Activated CD8-positive, alpha-beta memory T cell treated with anti-CD3 and anti-CD28 coated beads for 4 hours (primary cell): ENCODE data around the gene MAST4.

Experiments used
- DNase-seq, 2 donors: peaks; one replicate each; pipeline ENCODE4 v3.0.0-alpha.2; 2020; ENCODE audit warnings: low read depth in 2 of 2

MAST4 gene

GRCh38 chr5:66697796-66698564, 101.8 kb downstream of the MAST4 start:
- DNase-seq: no peak

GRCh38 chr5:66701244-66701643, 105.1 kb downstream of the MAST4 start:
- no peak for DNase-seq

DNA sequence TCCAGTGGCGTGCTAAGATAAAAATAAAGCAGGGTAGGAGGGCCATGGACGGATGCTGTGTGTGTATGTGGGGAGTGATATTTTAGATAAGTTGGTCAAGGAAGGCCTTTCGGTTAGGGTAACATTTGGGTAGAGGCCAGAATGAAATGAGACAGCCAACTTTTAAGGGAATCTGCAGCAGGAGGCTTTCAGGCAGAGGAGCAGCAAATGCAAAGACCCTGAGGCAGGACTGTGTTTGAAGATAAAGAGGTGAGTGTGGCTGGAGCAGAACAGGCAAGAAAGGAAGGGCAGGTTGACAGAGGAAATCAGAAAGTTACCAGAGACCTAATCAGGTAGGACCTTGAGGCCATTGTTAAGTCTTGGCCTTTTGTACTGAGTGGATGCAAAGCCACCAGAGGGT, 106.2 kb downstream of the MAST4 start:
- no peak for DNase-seq

DNA sequence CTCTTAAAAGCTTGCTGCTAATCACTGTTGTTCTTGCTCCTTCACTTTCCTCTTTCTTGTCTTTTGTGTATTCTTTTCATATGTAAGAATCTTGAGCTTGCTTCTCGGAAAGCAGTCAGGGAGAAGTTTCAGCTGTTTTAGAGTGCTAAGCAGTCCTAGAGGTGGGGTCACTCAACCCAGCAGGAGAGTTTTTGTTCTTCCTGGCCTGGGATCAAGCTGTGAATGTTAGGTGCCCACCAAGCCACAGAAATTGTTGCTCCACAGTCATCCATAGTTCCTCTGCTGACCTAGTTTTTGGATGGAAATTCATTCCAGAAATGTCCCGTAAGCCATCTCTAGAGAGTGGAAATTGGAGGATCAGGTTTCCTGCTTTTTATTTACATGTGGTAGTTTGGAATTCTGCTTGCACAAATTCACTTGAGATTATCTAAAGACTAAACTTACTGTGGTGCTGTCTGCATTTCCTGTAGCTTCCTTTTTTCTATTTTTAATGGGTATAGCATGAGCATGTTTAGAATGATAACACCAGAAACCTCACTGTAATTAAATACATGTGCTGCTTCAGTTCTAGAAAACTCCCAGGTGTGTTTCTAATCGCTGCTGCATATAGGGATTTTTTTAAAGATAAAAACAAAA, 108.7 kb downstream of the MAST4 start:
- no peak for DNase-seq

- no peak for DNase-seq
Measured at GRCh38 chr5:66708368-66708767, 112.2 kb downstream of the MAST4 start.

- no peak for DNase-seq
Measured at GRCh38 chr5:66710557-66711088, 114.4 kb downstream of the MAST4 start.

GRCh38 chr5:66713998-66714397, 117.8 kb downstream of the MAST4 start:
- DNase-seq: no peak

DNA sequence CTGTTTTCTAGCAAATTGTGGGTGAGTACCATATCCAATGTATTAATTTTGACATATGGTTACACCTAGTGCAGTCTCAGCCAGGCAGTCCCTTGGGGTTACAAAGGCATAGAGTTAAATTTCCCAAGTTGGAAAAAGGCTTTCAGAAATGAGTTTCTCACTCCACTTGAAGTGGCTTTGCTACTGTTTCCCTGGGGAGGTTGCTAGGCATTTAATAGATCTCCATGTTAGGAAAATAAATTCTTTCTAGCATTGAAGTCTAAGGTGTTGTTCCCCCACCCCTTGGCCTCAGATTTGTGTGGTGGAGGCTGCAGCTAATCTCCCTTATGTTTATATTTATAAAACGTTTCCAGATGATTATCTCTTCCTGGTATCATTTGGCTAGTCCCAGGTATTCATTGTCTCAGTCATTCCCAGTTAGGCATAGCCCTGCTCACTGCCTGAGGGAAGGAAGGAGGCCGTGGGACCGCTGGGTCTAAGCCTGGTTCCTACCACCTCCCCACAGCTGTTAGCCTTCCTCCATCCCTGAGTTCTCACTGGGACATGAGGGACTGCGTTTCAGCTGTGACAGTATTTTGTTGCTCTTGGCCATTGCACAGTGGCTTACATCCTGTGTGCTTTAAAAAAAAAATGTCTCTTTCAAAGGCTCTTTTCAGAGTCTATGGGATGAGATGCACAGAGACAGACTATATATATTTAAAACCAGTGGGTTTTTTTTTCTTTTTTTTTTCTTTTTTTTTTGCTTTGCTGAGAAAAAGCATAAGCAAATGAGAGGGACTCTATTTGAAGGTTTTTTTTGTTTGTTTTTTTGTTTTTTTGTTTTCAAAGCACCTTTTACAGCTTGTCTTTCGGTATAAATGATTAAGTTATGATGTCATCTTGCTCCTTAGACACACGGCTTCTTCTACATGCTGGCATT, 121.5 kb downstream of the MAST4 start:
- DNase-seq: no peak

- DNase-seq: no peak
Measured at GRCh38 chr5:66718374-66719002, 122.3 kb downstream of the MAST4 start.

GRCh38 chr5:66720780-66721179, 124.6 kb downstream of the MAST4 start:
- DNase-seq: no peak

- DNase-seq: no peak
Measured at GRCh38 chr5:66722686-66723085, 126.5 kb downstream of the MAST4 start.

GRCh38 chr5:66724349-66725139, 128.4 kb downstream of the MAST4 start:
- no peak for DNase-seq

- DNase-seq: no peak
Measured at GRCh38 chr5:66727630-66728029, 131.4 kb downstream of the MAST4 start.

DNA sequence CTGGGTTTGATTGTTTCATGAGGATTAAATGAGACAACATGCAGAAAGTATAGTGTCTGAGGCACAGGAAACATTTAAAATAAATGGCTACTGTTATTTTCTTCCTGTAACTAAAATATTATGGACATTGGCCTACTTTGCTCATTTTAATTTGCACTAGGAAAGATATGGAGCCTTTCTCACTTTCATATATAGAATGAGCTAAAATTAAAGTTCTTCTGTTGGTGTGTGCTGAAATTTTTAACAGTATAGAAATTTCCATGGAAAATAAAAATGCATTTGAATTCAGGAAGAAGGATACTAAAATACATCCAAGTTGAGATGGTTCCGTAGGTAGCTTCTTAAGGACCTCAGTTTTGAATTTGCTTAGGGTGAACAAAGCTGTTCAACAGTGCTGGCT, 131.9 kb downstream of the MAST4 start:
- DNase-seq: no peak

DNA sequence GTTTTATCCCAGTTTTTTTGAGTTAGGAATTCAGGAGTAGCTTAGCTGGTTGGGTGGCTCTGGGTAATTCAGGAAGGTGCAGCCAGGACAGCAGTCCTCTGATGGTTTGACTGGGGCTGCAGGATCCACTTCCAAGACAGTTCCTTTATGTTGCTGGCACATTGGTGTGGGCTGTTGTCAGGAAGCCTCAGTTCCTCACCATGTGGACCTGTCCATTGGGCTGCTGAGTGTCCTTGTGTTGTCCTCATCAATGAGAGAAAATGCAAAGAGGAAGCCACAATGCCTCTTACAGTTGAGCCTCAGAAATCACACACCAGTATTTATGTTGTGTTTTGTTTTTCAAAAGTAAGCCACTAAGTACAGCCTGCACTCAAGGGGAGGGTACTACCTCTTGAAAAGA, 140.9 kb downstream of the MAST4 start:
- no peak for DNase-seq

GRCh38 chr5:66738136-66738535, 141.9 kb downstream of the MAST4 start:
- DNase-seq: no peak

DNA sequence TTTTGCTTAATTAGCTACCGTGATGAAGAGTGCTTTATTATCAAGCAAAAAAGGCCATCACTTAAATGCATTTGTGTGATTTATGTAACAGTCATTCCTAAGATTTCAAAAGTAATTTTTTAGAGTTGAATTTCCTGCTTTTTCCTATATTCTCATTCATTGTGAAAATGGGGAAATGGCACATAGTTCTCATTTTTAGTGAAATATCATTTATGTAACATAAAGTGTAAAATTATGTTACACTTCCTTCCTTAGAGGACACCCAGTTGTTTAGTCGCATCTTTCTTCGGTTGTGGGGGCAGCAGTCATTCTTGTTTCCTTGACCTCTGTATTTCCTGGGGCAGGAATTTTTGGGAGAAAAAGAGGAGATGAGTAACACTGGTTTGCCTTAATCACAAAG, 142.8 kb downstream of the MAST4 start:
- DNase-seq: no peak

DNA sequence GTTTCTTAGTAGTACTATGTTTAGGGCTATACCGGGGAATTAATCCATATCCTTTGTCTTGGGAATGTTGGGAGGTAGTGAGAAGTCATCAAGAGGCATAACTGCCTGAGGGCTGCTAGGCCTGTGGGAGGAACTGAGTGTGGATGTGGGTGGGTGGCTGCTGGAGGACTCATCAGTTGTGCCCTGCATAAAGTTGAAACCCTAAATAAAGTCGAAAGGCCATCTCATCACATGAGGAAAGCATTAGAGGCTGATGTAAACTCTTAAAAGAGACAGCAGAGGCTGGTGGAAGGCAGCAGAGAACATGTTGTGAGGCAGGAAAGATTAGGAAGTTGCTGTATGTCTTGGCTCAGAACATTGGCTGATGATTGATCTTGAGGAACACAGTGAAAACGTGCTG, 143.8 kb downstream of the MAST4 start:
- DNase-seq: no peak

DNA sequence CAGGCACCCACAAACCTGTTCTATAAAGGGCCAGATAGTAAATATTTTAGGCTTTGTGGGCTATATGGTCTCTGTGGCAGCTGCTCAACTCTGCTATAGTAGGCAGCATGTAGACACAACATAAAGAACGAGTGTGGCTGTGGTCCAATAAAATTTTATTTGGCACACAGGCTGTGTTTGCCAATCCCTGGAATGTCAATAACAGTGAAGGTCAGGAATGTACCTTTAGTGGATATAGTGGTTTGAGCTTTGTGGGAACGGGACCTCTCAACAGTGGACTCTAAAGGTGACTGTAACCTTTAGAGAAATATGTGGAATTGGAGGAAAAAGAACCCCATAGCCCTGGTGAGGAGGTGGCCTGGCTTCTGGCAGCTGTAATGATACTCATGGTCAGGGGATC, 145.2 kb downstream of the MAST4 start:
- DNase-seq: no peak

GRCh38 chr5:66742083-66742895, 146.1 kb downstream of the MAST4 start:
- no peak for DNase-seq
